ENCODE results near the gene DNAH11. TPM values are rescaled to one million over a fixed set of nuclear protein-coding genes. Genes with fewer than 3 reads are reported as not detected.

DNAH11 gene
- total RNA-seq, 3 donors from 2014 or later, result under 0.01 to 0.03 TPM; not detected in 1

DNA sequence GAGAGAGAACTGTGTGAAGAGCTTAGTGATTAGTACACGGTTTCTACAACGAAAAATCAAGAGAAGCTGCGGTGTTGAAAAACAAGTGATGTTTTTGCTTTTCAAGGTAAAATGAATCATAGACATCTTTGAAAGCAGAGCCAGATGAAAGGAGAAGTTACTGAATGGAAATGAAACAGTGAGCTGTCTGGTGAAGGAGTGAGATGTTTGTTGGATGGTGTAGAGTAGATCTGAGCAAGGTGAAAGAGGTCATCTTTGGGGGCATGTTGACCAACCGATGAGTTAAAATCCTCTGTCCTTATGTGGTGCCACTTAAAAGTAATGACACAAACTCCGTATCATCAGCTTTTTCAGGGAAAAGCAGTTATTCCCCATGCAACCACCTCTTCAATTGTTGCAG is 225.4 kb downstream of the DNAH11 start:
- DNase-seq (no peak), ATAC-seq (peak in 1 of 2 donors; percentile 67)
- no peaks in the 10 kb centered on the region for H3K9me3 Mint-ChIP-seq
- H3K4me3 Mint-ChIP-seq, result no peak overlapping the region
- H3K36me3 Mint-ChIP-seq (ENCODE audit: insufficient read depth), result no peaks in the 10 kb centered on the region
- H3K27me3 Mint-ChIP-seq (ENCODE audit: low read depth), result peaks cover 10% of the 10 kb centered on the region
- H3K4me1 Mint-ChIP-seq (ENCODE audit: low read depth), result peaks cover 4% of the 10 kb centered on the region

DNA sequence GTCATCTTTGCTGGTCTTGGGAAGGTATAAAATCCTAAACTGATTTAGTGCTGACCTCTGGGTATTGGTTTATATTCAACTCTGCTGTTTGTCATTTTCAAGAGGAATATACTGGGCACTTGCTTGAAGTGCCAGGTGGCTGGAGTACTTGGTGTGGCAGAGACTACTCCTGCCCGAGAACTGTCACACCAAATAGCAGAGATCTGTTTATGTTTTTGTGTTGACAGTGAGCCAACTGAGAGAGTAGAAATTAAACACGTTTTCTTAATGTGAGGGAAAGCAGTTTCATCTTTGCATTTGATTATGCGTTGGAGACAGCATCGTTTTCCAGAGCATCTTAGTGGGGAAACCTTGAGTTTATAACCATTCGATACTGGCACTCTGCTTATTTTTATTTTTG is 228.4 kb downstream of the DNAH11 start:
- DNase-seq (no peak), ATAC-seq (no peak)
- peaks cover 13% of the 10 kb centered on the region for H3K27me3 Mint-ChIP-seq (ENCODE audit: low read depth)
- no peaks in the 10 kb centered on the region for H3K9me3 Mint-ChIP-seq
- H3K36me3 Mint-ChIP-seq (ENCODE audit: insufficient read depth), result no peaks in the 10 kb centered on the region
- H3K4me1 Mint-ChIP-seq (ENCODE audit: low read depth), result peaks cover 4% of the 10 kb centered on the region
- no peak overlapping the region for H3K4me3 Mint-ChIP-seq

GRCh38 chr7:21771906-21772610 is 229.2 kb downstream of the DNAH11 start:
- DNase-seq (no peak), ATAC-seq (no peak)
- Mint-ChIP-seq H3K27me3 (ENCODE audit: low read depth) (peaks cover 13% of the 10 kb centered on the region), H3K4me3 (no peak overlapping the region), H3K36me3 (ENCODE audit: insufficient read depth) (no peaks in the 10 kb centered on the region), H3K9me3 (no peaks in the 10 kb centered on the region), H3K4me1 (ENCODE audit: low read depth) (peaks cover 4% of the 10 kb centered on the region)

- Mint-ChIP-seq H3K9me3 (no peaks in the 10 kb centered on the region), H3K36me3 (ENCODE audit: insufficient read depth) (no peaks in the 10 kb centered on the region), H3K27me3 (ENCODE audit: low read depth) (peaks cover 9% of the 10 kb centered on the region), H3K4me3 (no peak overlapping the region), H3K4me1 (ENCODE audit: low read depth) (no peaks in the 10 kb centered on the region)
- ATAC-seq (no peak), DNase-seq (no peak)
Measured at GRCh38 chr7:21773326-21773725, 230.5 kb downstream of the DNAH11 start.

DNA sequence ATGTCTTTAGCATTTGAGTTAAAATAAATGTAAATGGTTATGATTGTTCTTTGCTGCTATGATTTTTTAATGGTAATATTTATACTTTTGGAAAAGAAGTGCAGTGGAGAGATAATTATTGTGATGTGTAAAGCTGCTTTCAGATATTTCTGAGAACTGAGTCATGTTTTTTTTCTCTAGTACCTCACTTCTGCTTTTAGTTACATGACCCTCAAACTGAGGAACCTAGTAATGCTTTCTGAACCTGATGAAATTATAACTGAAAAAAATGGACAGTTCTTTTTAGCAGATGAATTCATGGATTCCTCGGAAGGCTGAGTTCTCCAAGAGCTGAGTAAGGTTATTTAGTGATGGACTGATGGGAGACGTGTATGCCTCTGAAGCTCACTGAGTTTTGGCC is 235.1 kb downstream of the DNAH11 start:
- ATAC-seq (no peak), DNase-seq (no peak)
- no peaks in the 10 kb centered on the region for H3K4me1 Mint-ChIP-seq (ENCODE audit: low read depth)
- H3K27me3 Mint-ChIP-seq (ENCODE audit: low read depth), result peaks cover 4% of the 10 kb centered on the region
- no peak overlapping the region for H3K4me3 Mint-ChIP-seq
- H3K9me3 Mint-ChIP-seq, result no peaks in the 10 kb centered on the region
- no peaks in the 10 kb centered on the region for H3K36me3 Mint-ChIP-seq (ENCODE audit: insufficient read depth)

GRCh38 chr7:21778953-21779352 is 236.1 kb downstream of the DNAH11 start:
- H3K9me3 Mint-ChIP-seq, result no peaks in the 10 kb centered on the region
- no peaks in the 10 kb centered on the region for H3K36me3 Mint-ChIP-seq (ENCODE audit: insufficient read depth)
- peaks cover 8% of the 10 kb centered on the region for H3K27me3 Mint-ChIP-seq (ENCODE audit: low read depth)
- no peak for DNase-seq
- no peaks in the 10 kb centered on the region for H3K4me1 Mint-ChIP-seq (ENCODE audit: low read depth)
- no peak overlapping the region for H3K4me3 Mint-ChIP-seq
- no peak for ATAC-seq

GRCh38 chr7:21782996-21783395 is 240.2 kb downstream of the DNAH11 start:
- no peak for ATAC-seq
- peaks cover 10% of the 10 kb centered on the region for H3K27me3 Mint-ChIP-seq (ENCODE audit: low read depth)
- no peaks in the 10 kb centered on the region for H3K4me1 Mint-ChIP-seq (ENCODE audit: low read depth)
- no peaks in the 10 kb centered on the region for H3K36me3 Mint-ChIP-seq (ENCODE audit: insufficient read depth)
- DNase-seq, result no peak
- no peaks in the 10 kb centered on the region for H3K9me3 Mint-ChIP-seq
- no peak overlapping the region for H3K4me3 Mint-ChIP-seq

- DNase-seq (no peak), ATAC-seq (no peak)
- no peaks in the 10 kb centered on the region for H3K4me1 Mint-ChIP-seq (ENCODE audit: low read depth)
- no peaks in the 10 kb centered on the region for H3K36me3 Mint-ChIP-seq (ENCODE audit: insufficient read depth)
- H3K9me3 Mint-ChIP-seq, result no peaks in the 10 kb centered on the region
- H3K4me3 Mint-ChIP-seq, result no peak overlapping the region
- peaks cover 10% of the 10 kb centered on the region for H3K27me3 Mint-ChIP-seq (ENCODE audit: low read depth)
Measured at GRCh38 chr7:21784989-21785388, 242.2 kb downstream of the DNAH11 start.

DNA sequence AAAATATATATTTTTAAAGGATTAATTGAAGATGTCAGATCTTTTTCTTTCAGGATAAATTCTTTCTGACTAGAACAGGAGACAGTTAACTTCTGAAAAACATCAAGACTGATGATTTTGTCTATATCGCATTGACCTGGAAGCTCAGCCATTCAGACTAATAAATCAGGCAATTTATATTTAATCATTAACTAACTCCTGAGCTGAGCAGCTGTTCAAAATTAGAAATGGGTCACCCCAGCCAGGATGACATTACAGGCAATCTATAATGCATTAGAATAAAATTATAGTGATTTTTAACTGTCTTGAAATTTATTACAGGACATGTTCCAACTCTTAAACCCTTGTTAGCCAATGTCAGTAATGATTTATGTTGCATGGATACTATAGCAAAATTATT is 263.0 kb downstream of the DNAH11 start:
- Mint-ChIP-seq H3K4me3 (no peak overlapping the region), H3K27me3 (ENCODE audit: low read depth) (no peaks in the 10 kb centered on the region), H3K4me1 (ENCODE audit: low read depth) (no peaks in the 10 kb centered on the region), H3K9me3 (no peaks in the 10 kb centered on the region), H3K36me3 (ENCODE audit: insufficient read depth) (no peaks in the 10 kb centered on the region)
- DNase-seq, result no peak
- no peak for ATAC-seq

GRCh38 chr7:21806388-21806787 is 263.5 kb downstream of the DNAH11 start:
- no peaks in the 10 kb centered on the region for H3K9me3 Mint-ChIP-seq
- ATAC-seq (no peak), DNase-seq (no peak)
- no peaks in the 10 kb centered on the region for H3K36me3 Mint-ChIP-seq (ENCODE audit: insufficient read depth)
- no peak overlapping the region for H3K4me3 Mint-ChIP-seq
- H3K4me1 Mint-ChIP-seq (ENCODE audit: low read depth), result no peaks in the 10 kb centered on the region
- no peaks in the 10 kb centered on the region for H3K27me3 Mint-ChIP-seq (ENCODE audit: low read depth)

DNA sequence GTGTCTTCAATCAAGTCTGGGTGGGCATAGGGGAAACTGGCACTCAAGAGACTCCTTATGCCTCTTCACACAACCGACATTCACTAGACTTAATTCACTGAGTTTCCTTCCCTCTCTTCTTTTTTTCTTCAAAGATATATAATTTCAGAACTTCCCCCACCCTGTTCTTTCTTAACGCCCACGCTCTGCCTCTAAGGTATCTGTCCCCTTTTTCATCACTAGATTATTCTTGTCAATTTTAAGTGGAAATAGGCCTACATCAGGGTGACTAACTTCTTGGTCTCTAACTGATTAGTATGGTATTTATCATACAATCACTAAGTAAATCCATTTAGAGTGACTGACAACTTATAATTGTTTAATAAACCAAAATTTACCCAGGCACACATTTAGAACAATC is 276.2 kb downstream of the DNAH11 start:
- DNase-seq, result no peak

GRCh38 chr7:21828841-21829240 is 286.0 kb downstream of the DNAH11 start:
- no peak overlapping the region for H3K4me3 Mint-ChIP-seq
- peaks cover 2% of the 10 kb centered on the region for H3K4me1 Mint-ChIP-seq (ENCODE audit: low read depth)
- no peaks in the 10 kb centered on the region for H3K9me3 Mint-ChIP-seq
- H3K27me3 Mint-ChIP-seq (ENCODE audit: low read depth), result peaks cover 11% of the 10 kb centered on the region
- no peaks in the 10 kb centered on the region for H3K36me3 Mint-ChIP-seq (ENCODE audit: insufficient read depth)
- DNase-seq, result no peak
- ATAC-seq, result no peak

More for the DNA sequence above, 276.2 kb downstream of the DNAH11 start:
- H3K27me3 Mint-ChIP-seq (ENCODE audit: low read depth), result peaks cover 2% of the 10 kb centered on the region
- peaks cover 5% of the 10 kb centered on the region for H3K4me1 Mint-ChIP-seq (ENCODE audit: low read depth)
- no peaks in the 10 kb centered on the region for H3K9me3 Mint-ChIP-seq
- no peaks in the 10 kb centered on the region for H3K36me3 Mint-ChIP-seq (ENCODE audit: insufficient read depth)
- H3K4me3 Mint-ChIP-seq, result no peak overlapping the region
- ATAC-seq, result no peak

DNA sequence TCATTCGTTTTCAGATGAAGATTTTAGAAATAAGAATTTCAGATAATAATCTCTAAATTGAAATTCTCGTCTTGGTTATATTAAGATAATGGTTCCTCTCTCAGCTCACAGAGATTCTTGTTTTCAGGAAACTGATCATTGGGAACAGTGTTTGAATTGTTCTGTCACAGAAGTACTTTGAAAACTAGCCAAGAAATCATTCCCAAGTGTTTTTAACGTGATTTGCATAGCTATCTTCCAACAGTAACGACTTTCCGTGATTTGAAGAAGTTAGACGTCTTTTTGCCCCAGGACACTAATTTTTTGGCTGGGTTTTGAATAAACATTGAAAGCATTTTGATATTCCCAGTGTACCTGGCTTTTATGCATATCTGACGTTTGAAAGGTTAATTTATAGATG is 286.9 kb downstream of the DNAH11 start:
- no peaks in the 10 kb centered on the region for H3K36me3 Mint-ChIP-seq (ENCODE audit: insufficient read depth)
- H3K4me3 Mint-ChIP-seq, result no peak overlapping the region
- ATAC-seq (no peak), DNase-seq (no peak)
- H3K9me3 Mint-ChIP-seq, result no peaks in the 10 kb centered on the region
- peaks cover 11% of the 10 kb centered on the region for H3K27me3 Mint-ChIP-seq (ENCODE audit: low read depth)
- peaks cover 2% of the 10 kb centered on the region for H3K4me1 Mint-ChIP-seq (ENCODE audit: low read depth)

DNA sequence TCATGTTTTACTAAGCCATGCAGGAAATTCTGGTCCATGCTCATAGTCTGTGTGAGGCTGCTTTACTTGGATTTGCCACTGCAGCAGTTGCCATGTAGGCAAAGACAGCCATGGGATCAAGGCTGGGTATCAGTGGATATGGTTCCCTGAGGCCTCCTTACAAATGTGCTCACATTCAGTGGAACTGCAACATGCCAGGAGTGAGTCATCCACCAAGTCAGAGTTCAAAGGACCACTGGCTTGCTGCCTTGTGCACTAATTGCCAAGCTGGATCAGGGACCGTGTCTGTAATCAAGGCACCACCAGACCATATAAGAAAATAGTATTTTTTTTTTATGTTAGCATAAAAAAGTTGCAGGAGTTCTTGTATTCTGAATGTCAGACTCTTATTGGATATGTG is 301.9 kb downstream of the DNAH11 start:
- no peak for DNase-seq
- H3K27me3 Mint-ChIP-seq (ENCODE audit: low read depth), result no peaks in the 10 kb centered on the region
- peak in 1 of 2 donors; percentile 14 for ATAC-seq
- H3K9me3 Mint-ChIP-seq, result no peaks in the 10 kb centered on the region
- H3K4me3 Mint-ChIP-seq, result no peak overlapping the region
- H3K36me3 Mint-ChIP-seq (ENCODE audit: insufficient read depth), result no peaks in the 10 kb centered on the region
- no peaks in the 10 kb centered on the region for H3K4me1 Mint-ChIP-seq (ENCODE audit: low read depth)

- no peaks in the 10 kb centered on the region for H3K9me3 Mint-ChIP-seq
- no peak for DNase-seq
- no peaks in the 10 kb centered on the region for H3K36me3 Mint-ChIP-seq (ENCODE audit: insufficient read depth)
- no peak for ATAC-seq
- H3K27me3 Mint-ChIP-seq (ENCODE audit: low read depth), result no peaks in the 10 kb centered on the region
- H3K4me1 Mint-ChIP-seq (ENCODE audit: low read depth), result peaks cover 24% of the 10 kb centered on the region
- H3K4me3 Mint-ChIP-seq, result no peak overlapping the region
Measured at GRCh38 chr7:21850531-21851285, 307.9 kb downstream of the DNAH11 start.

All from activated T-cell treated with anti-CD3 and anti-CD28 coated beads, Interleukin-2, amount 50 U/mL, for 4 hours (primary cell).